Measurements from ENCODE around the gene CD79B. TPM values are rescaled to one million over a fixed set of nuclear protein-coding genes. Genes with fewer than 3 reads are reported as not detected.

The CD79B gene
- polyA plus RNA-seq, 12 donors = 0.88 to 8.4 (median 2.2) TPM; not detected in 2

- no peak for DNase-seq
Observed at GRCh38 chr17:63955232-63955631, 23.1 kb upstream of the CD79B start.

- no peak for DNase-seq
Observed at GRCh38 chr17:63954402-63955063, 22.4 kb upstream of the CD79B start.

GRCh38 chr17:63950940-63951907 is 19.1 kb upstream of the CD79B start:
- no peak for DNase-seq

GRCh38 chr17:63949576-63950250 is 17.6 kb upstream of the CD79B start:
- DNase-seq = no peak

- DNase-seq = no peak
Observed at GRCh38 chr17:63948521-63948920, 16.4 kb upstream of the CD79B start.

- no peak for DNase-seq
Observed at GRCh38 chr17:63947711-63948330, 15.7 kb upstream of the CD79B start.

- DNase-seq = peak; percentile 38
Observed at GRCh38 chr17:63946440-63947363, 14.6 kb upstream of the CD79B start.

- no peak for DNase-seq
Observed at GRCh38 chr17:63945784-63946439, 13.8 kb upstream of the CD79B start.

- no peak for DNase-seq
Observed at GRCh38 chr17:63944736-63945499, 12.8 kb upstream of the CD79B start.

- DNase-seq = no peak
Observed at GRCh38 chr17:63943745-63944144, 11.6 kb upstream of the CD79B start.

- no peak for DNase-seq
Observed at GRCh38 chr17:63942309-63942985, 10.3 kb upstream of the CD79B start.

GRCh38 chr17:63941751-63942150 is 9.6 kb upstream of the CD79B start:
- no peak for DNase-seq

- no peak for DNase-seq
Observed at GRCh38 chr17:63941162-63941561, 9.0 kb upstream of the CD79B start.

- no peak for DNase-seq
Observed at GRCh38 chr17:63940584-63940983, 8.5 kb upstream of the CD79B start.

GRCh38 chr17:63939884-63940283 is 7.8 kb upstream of the CD79B start:
- DNase-seq = no peak

GRCh38 chr17:63939401-63939800 is 7.3 kb upstream of the CD79B start:
- DNase-seq = no peak

- DNase-seq = no peak
Observed at GRCh38 chr17:63937920-63938319, 5.8 kb upstream of the CD79B start.

- no peak for DNase-seq
Observed at GRCh38 chr17:63937319-63937718, 5.2 kb upstream of the CD79B start.

Data from muscle of arm (tissue), 12 donors.